ENCODE data around the gene PIP4K2A.

PIP4K2A gene

GRCh38 chr10:22634606-22635459 lies 79.5 kb downstream of the PIP4K2A start:
- Histone ChIP-seq H3K27me3 (ENCODE audit: control insufficient read depth in 2 of 2, insufficient read depth in 2 of 2, low read length in 2 of 2) (no peaks in the 10 kb centered on the region), H3K9me3 (ENCODE audit: control insufficient read depth in 2 of 2, low read length in 2 of 2) (no peaks in the 10 kb centered on the region), H3K27ac (ENCODE audit: low read depth in 2 of 2, low read length in 2 of 2) (peak overlapping the region in 1 of 2 donors; percentile 5), H3K36me3 (ENCODE audit: control insufficient read depth in 2 of 2, insufficient read depth in 2 of 2, low read length in 2 of 2) (no peaks in the 10 kb centered on the region), H3K4me3 (ENCODE audit: low read length in 2 of 2) (no peak overlapping the region), H3K4me1 (ENCODE audit: control insufficient read depth in 2 of 2, insufficient read depth in 2 of 2, low read length in 2 of 2) (peaks cover 3% of the 10 kb centered on the region in 2 donors), H3K9ac (ENCODE audit: low read depth in 1 of 2, low read length in 2 of 2) (no peak overlapping the region)

- H3K27ac ChIP-seq (ENCODE audit: low read depth in 2 of 2, low read length in 2 of 2) = peak overlapping the region in 1 of 2 donors; percentile 6
- no peak overlapping the region for H3K4me3 ChIP-seq (ENCODE audit: low read length in 2 of 2)
- no peaks in the 10 kb centered on the region for H3K36me3 ChIP-seq (ENCODE audit: control insufficient read depth in 2 of 2, insufficient read depth in 2 of 2, low read length in 2 of 2)
- no peak overlapping the region for H3K9ac ChIP-seq (ENCODE audit: low read depth in 1 of 2, low read length in 2 of 2)
- peaks cover 3% of the 10 kb centered on the region in 2 donors for H3K4me1 ChIP-seq (ENCODE audit: control insufficient read depth in 2 of 2, insufficient read depth in 2 of 2, low read length in 2 of 2)
- no peaks in the 10 kb centered on the region for H3K27me3 ChIP-seq (ENCODE audit: control insufficient read depth in 2 of 2, insufficient read depth in 2 of 2, low read length in 2 of 2)
- H3K9me3 ChIP-seq (ENCODE audit: control insufficient read depth in 2 of 2, low read length in 2 of 2) = no peaks in the 10 kb centered on the region
These were observed 80.3 kb downstream of the PIP4K2A start for GRCh38 chr10:22634093-22634492.

DNA sequence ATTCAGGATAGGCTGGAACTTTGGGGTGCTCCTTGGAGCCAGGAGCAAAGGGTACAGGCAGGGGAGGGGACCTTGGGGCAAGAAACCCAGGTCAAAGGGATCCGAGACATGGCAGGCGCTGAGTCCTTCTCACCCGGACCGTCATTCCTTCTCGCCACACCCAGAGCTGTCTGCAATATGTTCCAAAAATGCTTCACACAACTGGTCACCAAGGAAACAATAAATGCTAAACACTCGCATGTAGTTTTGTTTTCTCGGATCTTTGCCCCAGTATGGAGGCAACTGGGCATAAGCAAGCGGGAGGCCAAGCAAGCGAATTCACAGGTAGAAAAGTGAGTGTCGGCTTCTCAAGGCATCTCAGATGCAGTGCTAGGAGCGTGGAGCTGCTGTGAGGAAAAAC lies 80.8 kb downstream of the PIP4K2A start:
- no peaks in the 10 kb centered on the region for H3K36me3 ChIP-seq (ENCODE audit: control insufficient read depth in 2 of 2, insufficient read depth in 2 of 2, low read length in 2 of 2)
- no peak overlapping the region for H3K9ac ChIP-seq (ENCODE audit: low read depth in 1 of 2, low read length in 2 of 2)
- H3K27me3 ChIP-seq (ENCODE audit: control insufficient read depth in 2 of 2, insufficient read depth in 2 of 2, low read length in 2 of 2) = no peaks in the 10 kb centered on the region
- H3K4me3 ChIP-seq (ENCODE audit: low read length in 2 of 2) = no peak overlapping the region
- no peaks in the 10 kb centered on the region for H3K9me3 ChIP-seq (ENCODE audit: control insufficient read depth in 2 of 2, low read length in 2 of 2)
- peaks cover 3% of the 10 kb centered on the region in 2 donors for H3K4me1 ChIP-seq (ENCODE audit: control insufficient read depth in 2 of 2, insufficient read depth in 2 of 2, low read length in 2 of 2)
- H3K27ac ChIP-seq (ENCODE audit: low read depth in 2 of 2, low read length in 2 of 2) = peak overlapping the region in 1 of 2 donors; percentile 6

DNA sequence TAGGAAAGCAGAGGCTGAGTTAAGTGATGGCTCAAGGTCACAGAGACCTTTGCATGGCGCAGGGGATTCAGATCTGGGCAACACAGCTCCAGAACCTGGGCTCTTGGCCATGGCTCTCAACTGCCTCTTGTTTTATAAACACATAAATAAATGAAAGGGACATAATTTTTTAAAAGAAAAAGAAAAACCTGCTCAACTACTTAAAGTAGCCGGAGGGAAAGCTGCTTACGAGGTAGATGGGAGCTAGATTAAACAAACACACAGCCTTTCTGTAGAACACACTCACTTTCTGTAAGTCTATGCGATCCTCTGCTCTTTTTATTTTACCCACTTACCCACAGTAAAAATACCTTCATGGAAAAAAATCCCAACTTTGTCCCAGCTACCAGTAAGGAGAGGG lies 81.3 kb downstream of the PIP4K2A start:
- no peaks in the 10 kb centered on the region for H3K9me3 ChIP-seq (ENCODE audit: control insufficient read depth in 2 of 2, low read length in 2 of 2)
- H3K36me3 ChIP-seq (ENCODE audit: control insufficient read depth in 2 of 2, insufficient read depth in 2 of 2, low read length in 2 of 2) = no peaks in the 10 kb centered on the region
- no peak overlapping the region for H3K9ac ChIP-seq (ENCODE audit: low read depth in 1 of 2, low read length in 2 of 2)
- H3K27ac ChIP-seq (ENCODE audit: low read depth in 2 of 2, low read length in 2 of 2) = no peak overlapping the region
- no peak overlapping the region for H3K4me3 ChIP-seq (ENCODE audit: low read length in 2 of 2)
- H3K4me1 ChIP-seq (ENCODE audit: control insufficient read depth in 2 of 2, insufficient read depth in 2 of 2, low read length in 2 of 2) = peaks cover 3% of the 10 kb centered on the region in 2 donors
- no peaks in the 10 kb centered on the region for H3K27me3 ChIP-seq (ENCODE audit: control insufficient read depth in 2 of 2, insufficient read depth in 2 of 2, low read length in 2 of 2)

DNA sequence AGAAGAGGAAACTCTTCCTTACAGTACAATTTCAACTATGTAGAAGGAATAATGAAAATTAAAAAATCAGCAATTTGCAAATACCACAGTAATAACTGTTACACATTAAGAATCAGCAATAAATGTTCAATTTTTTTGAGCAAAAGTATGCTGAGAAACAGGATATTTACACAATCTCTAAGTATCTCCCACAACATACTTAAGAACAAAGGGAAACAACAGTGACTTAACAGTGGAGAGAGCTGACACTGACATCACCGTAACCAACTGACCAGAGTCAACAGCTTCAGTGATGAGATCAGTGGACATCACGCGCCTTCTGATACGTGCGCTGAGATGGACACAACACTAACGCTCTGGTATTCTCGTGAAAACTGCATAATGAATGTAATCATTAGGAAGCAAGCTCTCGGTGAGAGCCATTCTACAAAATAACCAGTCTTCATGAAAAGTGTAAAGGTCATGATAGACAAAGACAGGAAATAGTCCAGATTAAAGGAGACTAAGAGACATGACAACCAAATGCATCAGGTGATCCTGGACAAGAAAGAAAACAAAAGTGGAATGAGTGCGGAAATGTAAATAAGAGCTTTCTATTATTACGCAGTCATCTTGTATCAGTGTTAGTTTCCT lies 82.6 kb downstream of the PIP4K2A start:
- Histone ChIP-seq H3K9me3 (ENCODE audit: control insufficient read depth in 2 of 2, low read length in 2 of 2) (no peaks in the 10 kb centered on the region), H3K36me3 (ENCODE audit: control insufficient read depth in 2 of 2, insufficient read depth in 2 of 2, low read length in 2 of 2) (no peaks in the 10 kb centered on the region), H3K27ac (ENCODE audit: low read depth in 2 of 2, low read length in 2 of 2) (peak overlapping the region; percentile 64 to 73), H3K27me3 (ENCODE audit: control insufficient read depth in 2 of 2, insufficient read depth in 2 of 2, low read length in 2 of 2) (no peaks in the 10 kb centered on the region), H3K4me3 (ENCODE audit: low read length in 2 of 2) (peak overlapping the region in 1 of 2 donors; percentile 35), H3K4me1 (ENCODE audit: control insufficient read depth in 2 of 2, insufficient read depth in 2 of 2, low read length in 2 of 2) (peaks cover 0 to 3% of the 10 kb centered on the region in 2 donors), H3K9ac (ENCODE audit: low read depth in 1 of 2, low read length in 2 of 2) (no peak overlapping the region)

DNA sequence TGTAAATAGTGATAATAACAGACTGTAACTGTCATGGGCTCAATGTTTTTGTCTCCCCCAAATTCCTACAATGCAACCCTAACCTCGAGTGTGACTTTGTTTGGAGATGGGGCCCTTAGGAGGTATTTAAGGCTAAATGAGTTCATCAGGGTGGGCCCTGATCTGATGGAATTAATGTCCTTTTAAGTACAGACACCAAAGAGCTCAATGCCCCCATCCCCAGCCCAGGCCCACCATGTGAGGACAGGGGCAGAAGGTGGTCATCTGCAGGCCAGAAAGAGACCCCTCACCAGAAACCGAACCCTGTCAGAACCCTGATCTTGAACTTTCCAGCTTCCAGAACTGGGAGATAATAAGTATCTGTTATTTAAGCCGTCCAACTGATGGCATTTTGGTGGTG lies 83.2 kb downstream of the PIP4K2A start:
- Histone ChIP-seq H3K27ac (ENCODE audit: low read depth in 2 of 2, low read length in 2 of 2) (peak overlapping the region; percentile 64 to 73), H3K4me3 (ENCODE audit: low read length in 2 of 2) (no peak overlapping the region), H3K4me1 (ENCODE audit: control insufficient read depth in 2 of 2, insufficient read depth in 2 of 2, low read length in 2 of 2) (peaks cover 0 to 3% of the 10 kb centered on the region in 2 donors), H3K36me3 (ENCODE audit: control insufficient read depth in 2 of 2, insufficient read depth in 2 of 2, low read length in 2 of 2) (no peaks in the 10 kb centered on the region), H3K9ac (ENCODE audit: low read depth in 1 of 2, low read length in 2 of 2) (no peak overlapping the region), H3K9me3 (ENCODE audit: control insufficient read depth in 2 of 2, low read length in 2 of 2) (no peaks in the 10 kb centered on the region), H3K27me3 (ENCODE audit: control insufficient read depth in 2 of 2, insufficient read depth in 2 of 2, low read length in 2 of 2) (no peaks in the 10 kb centered on the region)

- Histone ChIP-seq H3K9me3 (ENCODE audit: control insufficient read depth in 2 of 2, low read length in 2 of 2) (no peaks in the 10 kb centered on the region), H3K4me1 (ENCODE audit: control insufficient read depth in 2 of 2, insufficient read depth in 2 of 2, low read length in 2 of 2) (peaks cover 0 to 3% of the 10 kb centered on the region in 2 donors), H3K27me3 (ENCODE audit: control insufficient read depth in 2 of 2, insufficient read depth in 2 of 2, low read length in 2 of 2) (no peaks in the 10 kb centered on the region), H3K4me3 (ENCODE audit: low read length in 2 of 2) (peak overlapping the region in 1 of 2 donors; percentile 53), H3K36me3 (ENCODE audit: control insufficient read depth in 2 of 2, insufficient read depth in 2 of 2, low read length in 2 of 2) (no peaks in the 10 kb centered on the region), H3K9ac (ENCODE audit: low read depth in 1 of 2, low read length in 2 of 2) (peak overlapping the region in 1 of 2 donors; percentile 42), H3K27ac (ENCODE audit: low read depth in 2 of 2, low read length in 2 of 2) (peak overlapping the region; percentile 64 to 73)
These were observed 83.9 kb downstream of the PIP4K2A start for GRCh38 chr10:22630234-22631174.

DNA sequence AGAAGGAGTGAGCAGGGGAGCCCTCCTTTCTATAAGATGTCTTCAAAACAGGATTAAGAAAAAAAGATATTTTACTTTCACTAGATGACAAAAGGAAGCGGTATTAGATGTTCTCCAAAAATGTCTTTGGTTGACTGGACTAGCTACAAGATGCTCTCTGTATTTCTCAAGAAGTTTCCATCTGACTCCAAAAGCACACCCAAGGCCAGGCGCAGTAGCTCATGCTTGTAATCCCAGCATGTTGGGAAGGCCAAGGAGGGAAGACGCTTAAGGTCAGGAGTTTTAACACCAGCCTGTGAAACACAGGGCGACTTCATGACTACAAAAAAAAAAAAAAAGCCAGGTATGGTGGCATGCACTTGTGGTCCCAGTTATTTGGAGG lies 84.5 kb downstream of the PIP4K2A start:
- H3K4me3 ChIP-seq (ENCODE audit: low read length in 2 of 2) = peak overlapping the region in 1 of 2 donors; percentile 53
- peak overlapping the region in 1 of 2 donors; percentile 42 for H3K9ac ChIP-seq (ENCODE audit: low read depth in 1 of 2, low read length in 2 of 2)
- no peaks in the 10 kb centered on the region for H3K36me3 ChIP-seq (ENCODE audit: control insufficient read depth in 2 of 2, insufficient read depth in 2 of 2, low read length in 2 of 2)
- H3K9me3 ChIP-seq (ENCODE audit: control insufficient read depth in 2 of 2, low read length in 2 of 2) = no peaks in the 10 kb centered on the region
- peaks cover 0 to 3% of the 10 kb centered on the region in 2 donors for H3K4me1 ChIP-seq (ENCODE audit: control insufficient read depth in 2 of 2, insufficient read depth in 2 of 2, low read length in 2 of 2)
- no peaks in the 10 kb centered on the region for H3K27me3 ChIP-seq (ENCODE audit: control insufficient read depth in 2 of 2, insufficient read depth in 2 of 2, low read length in 2 of 2)
- H3K27ac ChIP-seq (ENCODE audit: low read depth in 2 of 2, low read length in 2 of 2) = peak overlapping the region; percentile 64 to 73

- Histone ChIP-seq H3K4me1 (ENCODE audit: control insufficient read depth in 2 of 2, insufficient read depth in 2 of 2, low read length in 2 of 2) (peaks cover 3 to 4% of the 10 kb centered on the region in 2 donors), H3K36me3 (ENCODE audit: control insufficient read depth in 2 of 2, insufficient read depth in 2 of 2, low read length in 2 of 2) (no peaks in the 10 kb centered on the region), H3K4me3 (ENCODE audit: low read length in 2 of 2) (no peak overlapping the region), H3K9ac (ENCODE audit: low read depth in 1 of 2, low read length in 2 of 2) (no peak overlapping the region), H3K27me3 (ENCODE audit: control insufficient read depth in 2 of 2, insufficient read depth in 2 of 2, low read length in 2 of 2) (no peaks in the 10 kb centered on the region), H3K27ac (ENCODE audit: low read depth in 2 of 2, low read length in 2 of 2) (peak overlapping the region in 1 of 2 donors; percentile 49), H3K9me3 (ENCODE audit: control insufficient read depth in 2 of 2, low read length in 2 of 2) (no peaks in the 10 kb centered on the region)
These were observed 85.3 kb downstream of the PIP4K2A start for GRCh38 chr10:22629126-22629525.

Data from mucosa of rectum (tissue), 2 donors.